HG03558 (cell line): ENCODE data around the gene SCN3B.
A peak's percentile ranks its signal among the peaks of the same experiment; 100 is the strongest.

Experiments used
- ATAC-seq: cut with Tn5 transposase; IDR thresholded peaks from one replicate; pipeline ENCODE4 v1.9.1; 2021; ENCODE audit warnings: moderate number of reproducible peaks; ENCODE audit not compliant: unreplicated experiment; ENCODE audit errors: extremely low read depth

The SCN3B gene

DNA sequence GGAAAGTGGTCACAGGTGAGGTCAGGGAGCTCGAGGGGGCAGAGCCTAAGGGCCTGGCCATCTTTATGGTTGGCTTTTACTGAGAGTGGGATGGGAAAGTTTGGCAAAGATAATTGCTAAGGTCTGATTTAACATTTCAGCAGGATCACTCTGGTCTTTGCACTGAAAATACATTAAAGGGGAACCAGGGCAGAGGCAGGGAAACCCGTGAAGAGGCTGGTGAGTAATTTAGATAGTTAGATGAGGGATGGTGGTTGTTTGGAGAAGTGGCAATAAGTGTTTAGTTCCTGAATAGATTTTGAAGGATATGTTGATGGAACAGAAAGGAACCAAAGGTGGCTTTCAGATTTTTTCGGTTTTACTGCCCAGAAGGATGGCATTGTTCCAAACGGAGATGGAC is 50.8 kb downstream of the SCN3B start:
- no peak for ATAC-seq

DNA sequence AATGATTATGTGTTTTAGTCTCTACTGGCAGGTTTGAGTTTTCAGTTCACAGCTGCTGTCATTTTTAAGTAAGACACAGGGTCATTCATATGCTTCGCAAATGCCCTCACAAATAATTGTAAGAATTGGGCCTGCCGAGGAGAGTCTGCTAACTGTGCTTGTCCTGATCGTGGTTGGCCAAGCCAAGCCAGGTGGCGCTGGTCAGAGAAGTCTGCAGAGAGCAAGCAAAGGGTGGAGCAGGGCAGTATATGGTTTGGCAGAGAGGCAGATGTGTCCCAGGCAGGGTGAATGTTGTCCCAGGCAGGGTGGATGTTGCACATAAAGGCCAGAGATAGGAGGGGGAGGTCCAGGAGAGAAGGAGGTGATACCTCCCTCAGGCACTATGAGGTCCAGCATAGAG is 52.7 kb downstream of the SCN3B start:
- no peak for ATAC-seq

DNA sequence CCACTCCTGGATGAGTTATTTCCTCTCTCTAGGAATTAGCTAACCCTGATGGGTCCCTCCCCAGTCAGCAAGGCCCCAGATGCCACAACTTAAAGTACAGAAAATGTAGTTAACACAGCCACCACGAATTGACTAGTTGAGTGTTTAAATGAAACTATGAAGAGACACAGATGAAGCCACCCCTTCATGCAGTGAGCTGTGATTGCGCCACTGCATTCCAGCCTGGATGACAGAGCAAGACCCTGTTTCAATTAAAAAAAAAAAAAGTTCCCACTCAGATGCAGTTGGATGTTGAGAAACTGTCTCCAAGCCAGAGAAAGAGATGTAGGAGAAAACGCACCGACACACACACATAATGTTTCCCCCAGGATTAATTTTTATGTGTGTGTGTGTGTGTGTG is 53.3 kb downstream of the SCN3B start:
- ATAC-seq = no peak

DNA sequence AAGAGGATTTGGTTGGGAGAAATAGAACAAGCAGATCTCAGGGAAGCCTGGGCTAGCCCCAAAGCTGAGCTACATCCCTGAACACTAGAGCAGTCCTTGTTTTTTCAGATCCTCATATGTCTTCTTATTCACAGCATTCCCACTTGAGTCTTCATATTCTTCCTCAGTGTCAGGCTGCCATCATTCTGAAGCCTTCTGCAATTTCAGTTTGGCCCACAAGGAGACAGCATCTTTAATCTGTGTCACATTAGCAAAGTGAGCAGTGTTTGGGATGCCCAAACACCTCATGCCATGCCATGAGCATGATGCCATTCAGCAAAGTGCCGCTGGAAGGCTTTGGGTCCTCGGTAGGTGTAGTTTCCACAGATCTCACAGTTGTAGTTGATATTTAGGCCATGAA is 56.6 kb downstream of the SCN3B start:
- no peak for ATAC-seq

DNA sequence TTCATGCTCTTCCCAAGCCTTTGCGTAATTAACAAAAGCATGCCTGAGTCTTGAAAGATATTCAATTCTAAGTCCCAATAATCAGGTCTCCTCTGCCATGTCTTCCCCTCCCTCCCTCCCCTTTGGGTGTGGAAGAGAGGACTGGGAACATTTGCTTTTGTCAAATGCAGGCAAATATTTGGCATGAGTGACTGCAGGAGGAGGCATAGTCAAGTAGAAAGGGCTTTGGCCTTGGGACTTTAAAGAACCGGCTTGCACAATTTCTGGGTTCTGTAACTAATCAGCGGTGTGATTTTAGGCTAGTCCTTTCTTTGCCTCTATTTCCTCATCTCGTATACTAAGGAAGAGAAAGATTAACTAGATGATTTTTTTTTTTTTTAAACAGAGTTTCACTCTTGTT is 59.5 kb downstream of the SCN3B start:
- no peak for ATAC-seq

DNA sequence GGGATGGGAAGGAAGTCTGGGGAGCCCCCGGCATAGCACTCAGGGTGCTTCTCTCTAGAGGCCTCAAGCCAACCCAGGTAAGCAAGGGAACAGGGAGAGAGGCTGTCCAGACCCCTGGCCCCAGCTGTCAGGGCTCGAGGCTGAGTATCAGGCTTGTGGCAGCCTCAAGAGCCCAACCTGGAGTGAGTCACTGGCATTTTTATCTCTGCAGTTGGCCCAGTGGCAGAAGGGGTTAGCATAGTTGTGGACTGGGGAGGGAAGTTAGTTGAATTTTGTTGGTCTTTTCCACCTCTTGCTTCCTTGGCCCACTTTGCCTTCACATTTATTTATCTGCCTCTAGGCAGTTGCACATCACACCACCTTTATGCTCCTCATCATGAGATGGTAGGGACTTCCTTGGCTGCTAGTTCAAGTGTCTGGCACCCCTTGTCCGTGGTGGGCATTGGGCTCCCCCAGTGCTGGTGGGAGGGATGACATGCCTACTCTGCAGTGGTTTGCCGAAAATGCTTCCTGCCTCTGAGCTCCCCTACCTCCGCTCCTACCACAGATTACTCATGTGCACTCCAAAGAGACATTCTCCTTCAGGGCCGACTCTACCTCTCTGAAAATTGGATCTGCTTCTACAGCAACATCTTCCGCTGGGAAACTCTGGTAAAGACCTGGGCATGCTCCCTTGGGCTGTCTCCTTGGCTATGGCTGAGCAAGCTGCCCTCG is 60.1 kb downstream of the SCN3B start:
- no peak for ATAC-seq

DNA sequence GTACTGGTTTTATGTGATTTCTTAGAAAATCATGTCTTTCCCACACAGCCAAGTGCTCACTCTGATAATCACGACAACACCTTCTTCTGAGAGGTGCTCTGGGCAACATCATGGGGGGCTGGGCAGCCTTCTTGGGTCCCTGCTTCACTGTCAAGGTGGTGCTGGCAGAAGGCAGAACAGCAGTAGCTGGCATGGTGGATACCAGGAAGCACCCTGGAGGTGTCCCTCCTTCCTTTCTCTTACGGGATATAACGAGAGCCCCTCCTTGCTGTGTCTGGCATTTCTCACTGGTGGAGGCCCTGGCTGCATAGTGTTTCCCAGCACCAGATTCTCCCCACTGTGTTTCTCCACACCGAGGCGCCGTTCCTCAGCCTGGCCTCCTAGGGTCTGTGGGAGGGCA is 60.9 kb downstream of the SCN3B start:
- no peak for ATAC-seq

DNA sequence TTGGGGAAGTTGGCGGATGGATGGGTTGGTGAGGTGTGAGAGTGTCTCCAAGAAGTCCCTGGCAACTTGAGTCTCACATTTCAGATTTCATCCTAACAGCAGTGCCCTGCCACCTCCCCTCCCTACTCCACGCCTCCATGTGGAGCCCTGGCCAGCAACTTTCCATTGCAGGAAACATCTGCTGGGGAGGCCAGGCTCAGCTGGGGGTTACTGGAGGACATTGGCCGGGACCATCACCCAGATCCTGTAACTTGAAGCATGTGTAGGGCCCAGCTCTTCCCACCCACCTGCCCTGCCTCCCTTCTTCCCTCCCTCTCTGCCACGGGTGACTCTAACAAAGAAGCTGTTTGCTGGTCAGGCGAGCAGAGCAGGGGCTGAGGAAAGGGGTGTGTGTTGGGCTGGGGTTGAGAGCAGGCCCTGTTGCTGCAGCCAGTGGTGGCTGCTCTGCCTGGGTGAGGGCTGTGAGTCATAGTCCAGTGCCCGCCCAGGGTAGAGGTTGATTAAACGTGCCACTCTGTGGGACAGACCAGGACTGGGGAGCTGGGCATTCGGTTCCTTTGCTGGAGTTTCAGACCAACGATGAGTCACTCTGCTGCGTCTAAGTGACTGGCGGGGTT is 64.0 kb downstream of the SCN3B start:
- no peak for ATAC-seq

DNA sequence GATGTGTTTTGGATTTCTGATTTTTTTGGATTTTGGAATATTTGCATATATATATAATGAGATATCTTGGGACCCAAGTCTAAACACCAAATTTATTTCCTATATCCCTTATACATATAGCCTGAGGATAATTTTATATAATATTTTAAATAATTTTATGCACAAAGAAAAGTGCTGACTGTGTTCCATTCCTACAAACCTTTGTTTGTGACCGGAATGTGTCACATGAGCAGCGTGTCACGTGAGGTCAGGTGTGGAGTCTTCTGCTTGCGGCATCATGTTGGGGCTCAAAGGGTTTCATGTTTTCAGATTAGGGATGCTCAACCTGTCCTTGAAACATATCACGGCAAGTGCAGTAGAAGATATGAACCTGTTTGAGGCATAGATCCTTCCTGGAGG is 65.6 kb downstream of the SCN3B start:
- no peak for ATAC-seq

DNA sequence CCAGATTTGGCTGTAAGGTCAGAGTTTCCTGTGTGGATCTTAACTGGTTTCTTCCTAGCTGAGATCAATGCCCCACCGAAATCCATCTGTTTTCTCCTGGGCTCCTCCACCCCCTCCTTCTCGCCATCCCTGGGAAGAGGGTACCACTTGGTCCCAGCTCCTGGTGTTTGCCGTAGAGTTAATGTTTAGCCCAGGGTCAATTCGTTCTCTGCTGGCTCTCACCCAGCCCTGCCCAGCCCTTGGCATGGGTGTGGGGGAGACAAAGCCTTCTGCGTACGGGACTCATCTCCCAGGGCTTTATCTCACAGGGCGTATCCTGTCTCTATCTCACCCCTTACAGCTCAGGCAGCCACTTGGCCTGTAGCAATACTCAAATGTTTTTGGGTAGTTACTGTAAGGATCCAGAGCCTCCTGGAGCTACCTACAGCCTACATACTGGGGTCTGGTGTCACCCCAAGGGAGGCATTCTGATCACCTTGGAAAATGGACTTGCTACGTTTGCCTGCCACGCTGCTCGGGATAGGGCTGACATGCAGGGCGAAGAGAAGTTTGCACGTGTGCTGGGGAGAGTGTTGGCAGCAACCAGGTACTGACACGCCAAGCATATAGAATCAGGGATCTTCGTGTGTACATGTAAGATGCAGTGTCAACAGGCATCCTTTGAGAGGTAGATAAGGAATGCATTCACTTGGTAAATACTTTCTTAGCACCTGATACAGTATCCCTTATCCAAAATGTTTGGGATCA is 66.1 kb downstream of the SCN3B start:
- ATAC-seq = no peak

DNA sequence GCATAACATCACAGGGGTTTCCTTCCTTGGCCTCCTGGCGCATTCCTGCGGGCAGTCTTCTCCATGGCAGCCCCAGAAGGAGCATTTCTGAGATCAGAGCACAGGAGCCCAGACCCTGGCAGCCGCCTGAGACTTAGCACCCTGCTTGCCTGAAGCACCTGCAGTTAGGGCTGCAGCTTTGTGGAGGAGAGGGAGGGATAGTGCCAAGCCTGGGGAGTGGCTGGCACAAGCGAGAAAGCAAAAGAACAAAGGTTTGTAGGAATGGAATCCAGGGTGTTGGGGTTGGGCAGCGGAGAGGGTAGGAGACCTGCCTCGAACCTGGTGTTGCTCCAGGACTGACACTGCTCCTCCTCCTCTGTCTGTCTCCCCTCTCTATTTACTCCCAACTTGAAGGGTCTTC is 66.9 kb downstream of the SCN3B start:
- ATAC-seq = no peak

DNA sequence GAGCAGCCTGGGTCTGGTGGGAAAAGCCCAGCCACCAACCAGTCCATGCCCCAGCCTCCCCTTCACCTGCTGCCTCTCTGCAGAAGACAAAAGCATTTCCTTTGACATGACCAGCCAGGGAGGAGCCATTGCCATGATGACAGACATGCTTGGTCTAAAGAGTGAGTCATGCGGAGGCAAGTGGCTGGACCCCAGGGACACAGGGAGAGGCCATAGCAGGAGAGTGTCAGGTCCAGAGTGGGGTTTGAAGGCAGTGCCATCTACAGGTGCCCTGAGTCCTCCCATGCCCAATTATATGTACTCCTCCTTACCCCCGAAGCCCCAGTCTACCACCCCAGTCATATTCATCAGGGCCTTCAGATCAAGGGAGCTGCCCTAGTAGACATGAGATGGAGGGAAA is 67.4 kb downstream of the SCN3B start:
- no peak for ATAC-seq

DNA sequence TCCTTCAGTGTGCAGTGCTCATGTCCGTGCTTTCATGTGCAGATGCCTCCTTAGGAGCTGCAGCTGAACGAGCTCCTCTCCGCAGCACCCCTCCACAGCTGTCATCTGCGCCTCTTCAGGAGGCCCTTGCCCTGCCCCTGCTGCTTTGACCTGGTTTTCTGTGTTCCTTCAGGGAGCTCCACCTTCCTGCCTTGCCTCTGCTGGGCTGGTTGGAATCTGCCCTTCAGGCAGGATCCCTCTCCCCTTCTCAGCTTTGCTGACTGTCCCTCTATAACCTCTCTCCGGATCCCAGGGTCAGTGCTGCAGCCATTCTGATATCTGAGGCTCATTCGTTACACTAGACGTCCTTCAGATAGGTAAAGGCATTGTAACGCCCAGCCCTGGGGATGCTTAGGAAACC is 67.9 kb downstream of the SCN3B start:
- ATAC-seq = no peak

DNA sequence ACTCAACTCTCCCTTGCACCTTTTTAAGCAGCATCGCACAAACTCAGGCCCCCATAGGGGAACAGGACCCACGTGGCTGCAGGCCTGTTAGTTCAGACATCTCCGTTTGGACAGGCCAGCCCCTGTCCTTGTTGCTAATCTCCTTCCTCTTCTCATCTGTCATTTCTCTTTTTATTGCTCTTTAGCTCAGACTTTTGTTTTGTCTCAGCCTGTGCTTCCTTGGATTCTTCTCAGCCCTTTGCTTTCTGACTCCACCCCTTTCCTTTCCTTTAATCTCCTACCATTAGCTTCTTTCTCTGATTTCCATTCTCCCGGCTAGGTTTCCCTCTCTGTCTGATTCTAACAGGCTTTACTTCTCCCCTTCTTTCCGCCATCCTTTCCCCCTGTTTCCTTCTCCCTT is 68.7 kb downstream of the SCN3B start:
- ATAC-seq = no peak

DNA sequence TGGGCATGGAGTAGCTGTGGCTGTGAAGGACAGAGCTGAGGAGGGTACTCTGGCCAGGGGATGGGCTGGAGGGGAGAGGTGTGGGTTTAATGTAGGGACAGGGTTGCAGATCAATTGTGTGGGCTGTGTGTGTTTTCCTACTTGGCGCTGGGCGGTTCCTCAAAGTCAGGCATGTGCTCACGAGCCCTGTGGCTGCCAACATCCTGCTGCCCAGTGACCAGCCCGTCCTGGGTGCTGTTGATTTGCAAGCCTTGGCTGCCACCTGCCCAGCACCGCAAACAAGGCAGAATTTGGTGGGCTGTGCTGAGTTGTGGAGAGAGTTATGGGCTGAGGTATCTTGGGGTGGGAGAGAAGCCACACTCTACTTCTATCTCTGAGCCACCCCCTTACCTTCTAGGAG is 69.2 kb downstream of the SCN3B start:
- ATAC-seq = no peak

DNA sequence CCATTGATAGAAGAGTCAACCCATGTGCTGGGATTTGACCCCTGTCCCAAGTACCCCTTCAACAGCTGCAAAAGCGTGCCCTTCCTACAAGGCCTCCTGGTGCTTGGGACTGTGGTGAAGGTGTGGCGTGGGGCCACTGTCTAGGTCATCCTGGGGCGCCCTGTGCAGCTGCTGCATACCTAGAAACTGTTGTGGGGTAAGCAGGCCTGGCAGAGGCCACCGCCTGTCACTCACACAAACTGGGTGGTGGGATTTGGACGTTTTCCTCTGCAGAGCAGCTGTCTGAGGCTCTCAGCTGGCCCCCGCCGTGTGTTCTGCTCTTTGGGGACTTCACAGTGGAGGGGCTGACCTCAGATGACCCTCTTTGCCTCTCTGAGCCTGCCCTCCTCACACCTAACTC is 69.7 kb downstream of the SCN3B start:
- no peak for ATAC-seq

DNA sequence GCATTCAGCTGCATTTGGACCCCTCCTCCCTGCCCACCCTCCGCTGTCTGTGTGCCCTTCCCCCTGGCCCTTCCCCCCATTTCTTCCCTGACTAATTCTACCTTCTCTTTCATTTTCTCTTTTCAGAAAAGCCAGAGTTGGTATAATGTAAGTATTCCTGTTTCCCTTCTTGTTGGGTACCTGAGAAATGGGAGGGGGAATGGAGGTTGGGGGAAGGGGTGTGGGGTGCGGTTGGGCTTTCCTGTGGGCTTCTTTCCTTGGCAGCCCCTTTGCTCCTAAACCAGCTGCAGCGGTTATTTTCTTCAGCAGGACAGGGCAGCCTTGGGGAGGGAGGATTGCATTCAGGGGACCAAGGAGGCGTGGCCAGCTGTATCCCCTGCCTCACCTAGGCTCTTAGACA is 70.2 kb downstream of the SCN3B start:
- no peak for ATAC-seq

DNA sequence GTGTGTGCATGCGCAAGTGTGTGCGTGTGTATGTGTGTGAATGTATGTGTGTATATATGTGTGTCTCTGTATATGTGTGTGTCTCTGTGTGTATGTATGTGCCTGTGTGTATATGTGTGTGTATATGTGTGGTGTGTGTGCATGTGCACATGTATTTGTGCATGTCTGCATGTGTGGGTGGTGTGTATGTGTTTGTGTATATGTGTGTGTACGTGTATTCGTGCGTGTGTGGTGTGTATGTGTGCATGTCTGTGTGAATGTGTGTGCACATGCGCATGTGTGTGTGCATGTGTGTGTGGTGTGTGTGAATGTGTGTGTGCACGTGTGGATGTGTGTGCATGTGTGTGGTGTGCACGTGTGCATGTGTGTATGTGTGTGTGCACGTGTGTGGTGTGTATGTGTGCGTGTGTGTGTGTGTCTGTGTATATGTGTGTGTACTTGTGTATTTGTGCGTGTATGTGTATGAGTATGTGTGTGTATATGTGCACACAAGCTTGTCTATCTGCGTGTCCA is 71.4 kb downstream of the SCN3B start:
- no peak for ATAC-seq

DNA sequence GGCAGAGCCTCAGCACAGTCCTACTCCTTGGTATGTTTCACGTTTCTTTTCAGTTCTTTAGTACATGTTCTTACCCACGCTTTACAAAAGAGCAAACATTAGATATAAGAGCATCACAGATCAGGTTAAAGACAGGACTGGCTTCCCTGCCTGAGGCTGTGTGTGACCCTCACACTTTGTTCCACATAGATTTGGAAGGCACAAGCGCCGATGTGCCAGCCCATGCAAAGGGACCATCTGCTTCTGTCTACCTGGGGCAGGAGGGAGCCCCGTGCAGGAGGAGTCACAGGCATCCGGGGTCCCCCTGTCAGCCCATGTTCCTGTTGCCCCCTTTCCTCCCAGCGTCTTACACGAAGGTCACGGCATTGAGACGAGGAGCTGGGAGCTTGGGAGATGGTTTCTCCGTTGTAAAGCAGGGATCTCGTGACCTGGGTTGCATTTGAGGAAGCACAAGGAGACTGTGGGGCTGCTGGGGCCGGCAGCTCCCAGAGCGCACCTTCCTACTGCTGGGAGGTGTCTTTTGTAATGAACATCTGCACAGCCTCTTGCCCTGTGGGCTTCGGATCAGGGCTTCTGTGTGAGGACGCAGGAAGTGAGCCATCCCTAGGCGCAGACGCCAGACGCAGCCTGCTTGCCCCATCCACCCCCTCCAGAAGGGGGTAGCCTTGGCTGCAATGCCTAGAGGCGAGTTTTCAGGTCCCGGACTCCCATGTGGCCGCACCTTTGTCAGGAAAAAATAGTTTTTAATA is 72.6 kb downstream of the SCN3B start:
- no peak for ATAC-seq

DNA sequence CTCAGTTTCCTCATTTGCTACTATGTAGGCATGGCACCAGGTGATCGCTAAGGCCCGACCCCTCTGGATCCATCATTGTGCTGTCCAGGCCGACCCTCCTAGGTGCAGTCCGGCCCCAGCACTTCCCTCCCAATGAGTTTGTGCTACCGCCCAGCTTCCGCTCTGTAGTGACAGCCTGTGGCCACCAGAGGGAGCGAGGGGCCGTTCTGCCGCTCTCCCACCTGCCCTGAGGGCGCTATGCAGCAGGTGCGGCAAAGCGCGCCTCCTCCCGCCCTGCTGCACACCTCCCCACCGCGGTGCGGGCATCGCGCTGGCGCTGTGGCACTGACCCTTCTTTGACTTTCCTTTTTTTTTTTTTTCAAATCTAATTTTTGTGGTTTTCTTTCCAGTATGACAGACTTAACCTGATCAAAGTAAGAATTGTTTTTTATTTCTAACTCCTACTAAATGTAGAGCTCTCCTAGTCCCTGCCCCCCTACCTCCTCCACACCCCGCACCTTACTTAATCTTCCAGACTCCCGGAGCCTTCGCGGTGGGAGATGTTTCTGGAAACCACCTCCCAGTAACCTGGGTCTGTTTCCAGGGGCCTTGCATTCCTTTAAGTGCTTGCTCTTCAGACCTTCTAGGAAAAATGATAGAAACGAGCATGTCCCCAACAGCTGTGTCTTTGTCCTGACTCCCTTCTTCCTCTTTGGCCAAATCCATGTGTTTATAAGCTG is 73.7 kb downstream of the SCN3B start:
- ATAC-seq = peak; percentile 77
